WTC11 (cell line): ENCODE measurements around the gene ZNF286A.

Experiments used
- CREM ChIP-seq: sonication (generic); formaldehyde crosslinking; IDR thresholded peaks from 2 replicates; pipeline ENCODE4 v1.8.1; 2022; ENCODE audit warnings: mild to moderate bottlenecking, missing genetic modification reagents, moderate library complexity
- FOXP1 ChIP-seq: sonication (generic); formaldehyde crosslinking; IDR thresholded peaks from 2 replicates; pipeline ENCODE4 v1.8.0; 2022; ENCODE audit warnings: missing genetic modification reagents, mild to moderate bottlenecking, moderate library complexity, borderline replicate concordance
- JUN ChIP-seq: sonication (generic); formaldehyde crosslinking; IDR thresholded peaks from 2 replicates; pipeline ENCODE4 v1.8.0; 2023; ENCODE audit warnings: mild to moderate bottlenecking, missing genetic modification reagents
- NFATC4 ChIP-seq: fragments of 250-450 bp; sonication (Bioruptor Pico); IDR thresholded peaks from 2 replicates; pipeline ENCODE4 v1.9.0; 2021; ENCODE audit warnings: mild to moderate bottlenecking
- NFYB ChIP-seq: sonication (generic); formaldehyde crosslinking; conservative IDR thresholded peaks from 2 replicates; pipeline ENCODE4 v1.8.0; 2022; ENCODE audit warnings: low read depth, missing genetic modification reagents
- NR3C1 ChIP-seq: sonication (generic); formaldehyde crosslinking; conservative IDR thresholded peaks from 2 replicates; pipeline ENCODE4 v1.8.1; 2023; ENCODE audit warnings: low read depth, mild to moderate bottlenecking, missing genetic modification reagents
- PREB ChIP-seq: sonication (generic); formaldehyde crosslinking; IDR thresholded peaks from 2 replicates; pipeline ENCODE4 v1.8.1; 2022; ENCODE audit warnings: mild to moderate bottlenecking, missing genetic modification reagents, moderate library complexity, borderline replicate concordance
- RORB ChIP-seq: fragments of 250-450 bp; sonication (Bioruptor Pico); IDR thresholded peaks from 2 replicates; pipeline ENCODE4 v1.9.0; 2021; ENCODE audit warnings: mild to moderate bottlenecking
- ZBTB21 ChIP-seq: sonication (generic); formaldehyde crosslinking; IDR thresholded peaks from 2 replicates; pipeline ENCODE4 v1.8.1; 2023; ENCODE audit warnings: mild to moderate bottlenecking, missing genetic modification reagents, borderline replicate concordance
- TF ChIP-seq, protein P1 (sequence below): fragments of 200-600 bp; IDR thresholded peaks from 2 replicates; pipeline ENCODE4 v1.8.0; 2022; ENCODE audit warnings: antibody characterized with exemption
- TF ChIP-seq, protein P2 (sequence below): sonication (generic); formaldehyde crosslinking; IDR thresholded peaks from 2 replicates; pipeline ENCODE4 v1.8.1; 2023; ENCODE audit warnings: mild to moderate bottlenecking, missing genetic modification reagents, moderate library complexity

- no peak for TF ChIP-seq RORB
- no peak for TF ChIP-seq ZBTB21 (CRISPR knock-in tag)
- no peak for TF ChIP-seq FOXP1
- TF ChIP-seq JUN (CRISPR knock-in tag): no peak
- TF ChIP-seq NFYB: no peak
- no peak for TF ChIP-seq NR3C1 (CRISPR knock-in tag)
- TF ChIP-seq, protein P1, sequence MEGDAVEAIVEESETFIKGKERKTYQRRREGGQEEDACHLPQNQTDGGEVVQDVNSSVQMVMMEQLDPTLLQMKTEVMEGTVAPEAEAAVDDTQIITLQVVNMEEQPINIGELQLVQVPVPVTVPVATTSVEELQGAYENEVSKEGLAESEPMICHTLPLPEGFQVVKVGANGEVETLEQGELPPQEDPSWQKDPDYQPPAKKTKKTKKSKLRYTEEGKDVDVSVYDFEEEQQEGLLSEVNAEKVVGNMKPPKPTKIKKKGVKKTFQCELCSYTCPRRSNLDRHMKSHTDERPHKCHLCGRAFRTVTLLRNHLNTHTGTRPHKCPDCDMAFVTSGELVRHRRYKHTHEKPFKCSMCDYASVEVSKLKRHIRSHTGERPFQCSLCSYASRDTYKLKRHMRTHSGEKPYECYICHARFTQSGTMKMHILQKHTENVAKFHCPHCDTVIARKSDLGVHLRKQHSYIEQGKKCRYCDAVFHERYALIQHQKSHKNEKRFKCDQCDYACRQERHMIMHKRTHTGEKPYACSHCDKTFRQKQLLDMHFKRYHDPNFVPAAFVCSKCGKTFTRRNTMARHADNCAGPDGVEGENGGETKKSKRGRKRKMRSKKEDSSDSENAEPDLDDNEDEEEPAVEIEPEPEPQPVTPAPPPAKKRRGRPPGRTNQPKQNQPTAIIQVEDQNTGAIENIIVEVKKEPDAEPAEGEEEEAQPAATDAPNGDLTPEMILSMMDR: no peak
- TF ChIP-seq CREM: no peak
- TF ChIP-seq, protein P2, sequence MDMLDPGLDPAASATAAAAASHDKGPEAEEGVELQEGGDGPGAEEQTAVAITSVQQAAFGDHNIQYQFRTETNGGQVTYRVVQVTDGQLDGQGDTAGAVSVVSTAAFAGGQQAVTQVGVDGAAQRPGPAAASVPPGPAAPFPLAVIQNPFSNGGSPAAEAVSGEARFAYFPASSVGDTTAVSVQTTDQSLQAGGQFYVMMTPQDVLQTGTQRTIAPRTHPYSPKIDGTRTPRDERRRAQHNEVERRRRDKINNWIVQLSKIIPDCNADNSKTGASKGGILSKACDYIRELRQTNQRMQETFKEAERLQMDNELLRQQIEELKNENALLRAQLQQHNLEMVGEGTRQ (CRISPR knock-in tag): no peak
- no peak for TF ChIP-seq NFATC4 (CRISPR knock-in tag)
- no peak for TF ChIP-seq PREB
Observed at GRCh38 chr17:15744885-15745284, 45.3 kb downstream of the ZNF286A start.
